Measurements from ENCODE around the gene SQSTM1. TPM values are rescaled to one million over a fixed set of nuclear protein-coding genes. Genes with fewer than 3 reads are reported as not detected.
"Not testable (repeated sequence)": the region's sequence is repeated elsewhere in the genome, so short reads cannot be mapped to it uniquely, and the experiment has no call there.

Gene SQSTM1
- polyA plus RNA-seq, 1 of the 3 experiments (the other 2 are of a cell fraction): 181 TPM

DNA sequence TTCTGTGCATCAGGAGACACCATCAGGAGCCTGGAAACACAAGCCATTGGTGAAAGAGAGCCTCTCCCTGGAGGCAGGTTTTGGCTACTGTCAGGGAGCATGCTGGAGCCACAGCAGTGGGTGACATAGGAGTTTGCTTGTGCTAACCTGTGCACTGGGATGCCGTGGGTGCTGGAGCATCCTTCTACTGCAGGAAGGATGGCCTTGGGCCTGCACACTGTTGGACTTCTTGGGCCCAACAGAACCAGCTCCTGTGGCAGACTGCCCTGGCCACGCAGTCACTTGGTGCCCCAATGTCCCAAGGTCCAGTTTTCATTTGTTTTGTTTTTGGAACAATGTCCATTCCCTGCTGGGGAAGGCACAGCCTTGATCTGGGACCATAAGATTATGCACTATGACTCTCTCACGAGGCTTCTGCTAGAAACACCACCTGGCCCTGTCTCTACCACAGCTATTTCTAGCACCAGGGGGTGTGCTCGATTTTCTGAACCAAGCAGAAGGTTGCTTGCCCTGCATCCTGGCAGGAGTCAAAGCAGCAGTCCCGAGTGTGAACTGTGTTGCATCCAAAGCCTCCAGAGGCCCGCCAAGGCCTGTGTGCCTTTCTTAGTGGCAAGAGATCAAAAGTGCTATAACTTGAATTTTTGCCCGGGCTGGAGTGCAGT lies 32.4 kb upstream of the SQSTM1 start:
- Histone ChIP-seq H3K36me3 (replicated peaks in 1 of 2; ENCODE audit: control insufficient read depth in 1 of 2, insufficient read depth in 2 of 2, low read length in 1 of 2) (no peaks in the 10 kb centered on the region), H3K9me3 (no peaks in the 10 kb centered on the region), H3K4me1 (ENCODE audit: control insufficient read depth in 1 of 2, insufficient read depth in 2 of 2, low read depth in 1 of 2, low read length in 1 of 2) (no peaks in the 10 kb centered on the region), H3K27me3 (ENCODE audit: insufficient read depth) (no peaks in the 10 kb centered on the region), H3K79me2 (ENCODE audit: insufficient read depth) (no peaks in the 10 kb centered on the region), H3F3A (replicated peaks; ENCODE audit: insufficient read depth) (no peaks in the 10 kb centered on the region), H3K9me2 (no peaks in the 10 kb centered on the region), H3K9ac (no peak overlapping the region), H3K27ac (ENCODE audit: low read depth in 2 of 2, low read length in 1 of 2) (no peak overlapping the region), H3K4me2 (no peak overlapping the region), H4K20me1 (ENCODE audit: insufficient read depth) (no peaks in the 10 kb centered on the region), H2AFZ (ENCODE audit: low read depth) (no peak overlapping the region), H3K4me3 (ENCODE audit: low read depth in 2 of 2, low read length in 1 of 2) (no peak overlapping the region)
- ChIA-PET CTCF (interaction anchor here (1.0 to 1.2 kb wide), 4 partner anchors 10 to 25 kb away, joined by 3 read pairs; no protein-coding TSS in a partner anchor), POLR2A (no interaction called here)
- DNase-seq: no peak
- no peak for TF ChIP-seq TEAD4 (IDR thresholded peaks at IDR 0.05; ENCODE audit: borderline replicate concordance, insufficient read depth)
- TF ChIP-seq RXRA (IDR thresholded peaks at IDR 0.05; ENCODE audit: borderline replicate concordance, low read depth): no peak
- TF ChIP-seq POLR2AphosphoS5 (IDR thresholded peaks at IDR 0.05; ENCODE audit: low read depth, low read length): no peak
- TF ChIP-seq, protein P1, sequence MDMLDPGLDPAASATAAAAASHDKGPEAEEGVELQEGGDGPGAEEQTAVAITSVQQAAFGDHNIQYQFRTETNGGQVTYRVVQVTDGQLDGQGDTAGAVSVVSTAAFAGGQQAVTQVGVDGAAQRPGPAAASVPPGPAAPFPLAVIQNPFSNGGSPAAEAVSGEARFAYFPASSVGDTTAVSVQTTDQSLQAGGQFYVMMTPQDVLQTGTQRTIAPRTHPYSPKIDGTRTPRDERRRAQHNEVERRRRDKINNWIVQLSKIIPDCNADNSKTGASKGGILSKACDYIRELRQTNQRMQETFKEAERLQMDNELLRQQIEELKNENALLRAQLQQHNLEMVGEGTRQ (IDR thresholded peaks at IDR 0.05; ENCODE audit: borderline replicate concordance, low read depth, low read length): no peak
- no peak for TF ChIP-seq ELF1 (IDR thresholded peaks at IDR 0.05)
- TF ChIP-seq SIN3A (IDR thresholded peaks at IDR 0.05; ENCODE audit: borderline replicate concordance, low read depth, low read length): no peak
- no peak for TF ChIP-seq GABPA (IDR thresholded peaks at IDR 0.05; ENCODE audit: low read depth)
- 92% methylated on average over 4 of the region's 7 CpGs for WGBS (ENCODE audit: low lambda C conversion rate)

- H3K27ac ChIP-seq (ENCODE audit: low read depth in 2 of 2, low read length in 1 of 2); DNase-seq; H3K9ac ChIP-seq; H3K4me2 ChIP-seq; H3K79me2 ChIP-seq (ENCODE audit: insufficient read depth); H4K20me1 ChIP-seq (ENCODE audit: insufficient read depth); H3K9me3 ChIP-seq; H3K9me2 ChIP-seq; POLR2A ChIA-PET; H2AFZ ChIP-seq (ENCODE audit: low read depth); H3K27me3 ChIP-seq (ENCODE audit: insufficient read depth); H3K4me1 ChIP-seq (ENCODE audit: control insufficient read depth in 1 of 2, insufficient read depth in 2 of 2, low read depth in 1 of 2, low read length in 1 of 2); H3K36me3 ChIP-seq (replicated peaks in 1 of 2; ENCODE audit: control insufficient read depth in 1 of 2, insufficient read depth in 2 of 2, low read length in 1 of 2); H3K4me3 ChIP-seq (ENCODE audit: low read depth in 2 of 2, low read length in 1 of 2); H3F3A ChIP-seq (replicated peaks; ENCODE audit: insufficient read depth): not testable (repeated sequence)
- WGBS (ENCODE audit: low lambda C conversion rate): 96% methylated on average over 9 of the region's 9 CpGs
- CTCF ChIA-PET: interaction anchor here (1.2 kb wide), 1 partner anchor 16 kb away, joined by 3 read pairs; no protein-coding TSS in a partner anchor
These were observed 31.4 kb upstream of the SQSTM1 start for GRCh38 chr5:179789278-179789677.

DNA sequence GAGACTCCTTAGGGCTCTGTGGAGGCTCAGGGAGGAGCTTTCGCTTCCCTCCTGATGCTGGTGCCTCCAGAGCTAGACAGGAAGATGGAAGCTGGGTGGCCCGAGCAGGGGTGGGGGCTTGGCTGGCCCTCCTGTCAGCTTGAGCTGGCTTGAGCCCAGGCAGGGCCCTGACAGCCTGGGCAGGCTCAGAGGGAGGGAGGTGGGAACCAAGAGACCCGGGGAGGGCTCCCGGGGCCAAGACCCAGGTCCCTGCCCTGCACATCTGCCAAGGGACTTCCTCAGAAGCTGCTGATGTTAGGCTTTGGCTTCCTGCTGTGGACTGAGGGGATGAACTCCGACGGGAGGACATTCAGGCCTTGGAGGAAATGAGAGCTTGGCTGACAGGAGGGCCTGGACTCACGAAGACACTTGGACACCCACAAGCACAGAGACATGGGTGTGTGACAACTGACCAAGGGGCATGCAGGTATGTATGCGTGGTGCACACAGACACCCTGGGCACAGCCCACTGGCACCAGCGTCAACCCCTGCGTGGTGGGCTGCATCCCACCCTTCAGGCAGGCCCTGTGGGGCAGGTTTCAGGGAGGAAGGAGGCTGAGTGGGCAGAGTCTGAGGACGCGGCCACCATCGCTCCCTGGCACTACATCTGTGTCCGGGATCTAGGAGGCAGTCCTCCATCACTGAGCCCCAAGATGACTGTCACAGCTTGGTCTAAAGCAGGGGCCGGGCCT lies 28.7 kb upstream of the SQSTM1 start:
- Histone ChIP-seq H3K4me3 (ENCODE audit: low read depth in 2 of 2, low read length in 1 of 2) (no peak overlapping the region), H3K27me3 (ENCODE audit: insufficient read depth) (no peaks in the 10 kb centered on the region), H3K27ac (ENCODE audit: low read depth in 2 of 2, low read length in 1 of 2) (no peak overlapping the region), H3K4me1 (ENCODE audit: control insufficient read depth in 1 of 2, insufficient read depth in 2 of 2, low read depth in 1 of 2, low read length in 1 of 2) (peaks cover 0 to 14% of the 10 kb centered on the region in 2 experiments; a peak in 1 of 4 replicates), H3K9me2 (no peaks in the 10 kb centered on the region), H3K9me3 (no peaks in the 10 kb centered on the region), H3K9ac (no peak overlapping the region), H3K36me3 (replicated peaks in 1 of 2; ENCODE audit: control insufficient read depth in 1 of 2, insufficient read depth in 2 of 2, low read length in 1 of 2) (no peaks in the 10 kb centered on the region), H2AFZ (ENCODE audit: low read depth) (no peak overlapping the region), H3K79me2 (ENCODE audit: insufficient read depth) (no peaks in the 10 kb centered on the region), H4K20me1 (ENCODE audit: insufficient read depth) (no peaks in the 10 kb centered on the region), H3F3A (replicated peaks; ENCODE audit: insufficient read depth) (peaks cover 4% of the 10 kb centered on the region), H3K4me2 (no peak overlapping the region)
- CTCF ChIA-PET: interaction anchor here (0.8 to 8.3 kb wide), 4 partner anchors 9 to 29 kb away, joined by 3 to 67 read pairs (median 3); no protein-coding TSS in a partner anchor
- no peak for TF ChIP-seq CHD2 (IDR thresholded peaks at IDR 0.05; ENCODE audit: low read length, partially characterized antibody)
- TF ChIP-seq MAX (IDR thresholded peaks at IDR 0.05; ENCODE audit: low read depth): no peak
- TF ChIP-seq TEAD4 (IDR thresholded peaks at IDR 0.05; ENCODE audit: borderline replicate concordance, insufficient read depth): no peak
- no peak for TF ChIP-seq MEF2A (IDR thresholded peaks at IDR 0.05; ENCODE audit: borderline replicate concordance, low read depth)
- no peak for TF ChIP-seq RAD21 (IDR thresholded peaks at IDR 0.05; ENCODE audit: low read length)
- TF ChIP-seq FOXM1 (IDR thresholded peaks at IDR 0.05; ENCODE audit: low read depth): no peak
- WGBS (ENCODE audit: low lambda C conversion rate): 90% methylated on average over 6 of the region's 15 CpGs
- peak; percentile 9 for DNase-seq
- POLR2A ChIA-PET: no interaction called here

All from SK-N-SH (cell line).